GM19468 (cell line): ENCODE data around the gene MRPL46.
"Not testable (repeated sequence)": the region's sequence is repeated elsewhere in the genome, so short reads cannot be mapped to it uniquely, and the experiment has no call there.

ENCODE experiments used
- ATAC-seq: cut with Tn5 transposase; IDR thresholded peaks from one replicate; pipeline ENCODE4 v1.9.1; 2021; ENCODE audit warnings: mild to moderate bottlenecking, moderate library complexity, moderate number of reproducible peaks; ENCODE audit not compliant: unreplicated experiment; ENCODE audit errors: extremely low read depth

The MRPL46 gene

GRCh38 chr15:88480981-88481380 lies 13.8 kb upstream of the MRPL46 start:
- no peak for ATAC-seq

- no peak for ATAC-seq
Measured at GRCh38 chr15:88479169-88479568, 12.0 kb upstream of the MRPL46 start.

GRCh38 chr15:88477904-88478303 lies 10.7 kb upstream of the MRPL46 start:
- no peak for ATAC-seq

- ATAC-seq, result no peak
Measured at GRCh38 chr15:88477126-88477525, 9.9 kb upstream of the MRPL46 start.

- no peak for ATAC-seq
Measured at GRCh38 chr15:88476635-88477060, 9.5 kb upstream of the MRPL46 start.

- not testable (repeated sequence) for ATAC-seq
Measured at GRCh38 chr15:88473661-88474293, 6.6 kb upstream of the MRPL46 start.

- ATAC-seq, result no peak
Measured at GRCh38 chr15:88472225-88472624, 5.0 kb upstream of the MRPL46 start.

- no peak for ATAC-seq
Measured at GRCh38 chr15:88470625-88471372, 3.6 kb upstream of the MRPL46 start.

GRCh38 chr15:88469321-88469720 lies 2.1 kb upstream of the MRPL46 start:
- ATAC-seq, result no peak

GRCh38 chr15:88468721-88469120 lies 1.5 kb upstream of the MRPL46 start:
- not testable (repeated sequence) for ATAC-seq

- no peak for ATAC-seq
Measured at GRCh38 chr15:88467935-88468528, 844 bp upstream of the MRPL46 start.

GRCh38 chr15:88465633-88466224 lies 1.5 kb downstream of the MRPL46 start:
- ATAC-seq, result no peak

- no peak for ATAC-seq
Measured at GRCh38 chr15:88463870-88464532, 3.2 kb downstream of the MRPL46 start.

- no peak for ATAC-seq
Measured at GRCh38 chr15:88456733-88457132, 10.5 kb downstream of the MRPL46 start.

- ATAC-seq, result peak; percentile 67
Measured at GRCh38 chr15:88454867-88455810, 12.0 kb downstream of the MRPL46 start.

GRCh38 chr15:88454236-88454635 lies 13.0 kb downstream of the MRPL46 start:
- ATAC-seq, result no peak

- no peak for ATAC-seq
Measured at GRCh38 chr15:88453651-88454050, 13.5 kb downstream of the MRPL46 start.

- ATAC-seq, result no peak
Measured at GRCh38 chr15:88450125-88450798, 16.9 kb downstream of the MRPL46 start.

GRCh38 chr15:88449581-88449980 lies 17.6 kb downstream of the MRPL46 start:
- ATAC-seq, result no peak
